ENCODE data around the gene ZXDA. TPM values are rescaled to one million over a fixed set of nuclear protein-coding genes. Genes with fewer than 3 reads are reported as not detected.

The ZXDA gene
- total RNA-seq, 1 experiment from 2014 or later = not detected

GRCh38 chrX:57952320-57952678 lies 42.0 kb upstream of the ZXDA start:
- no peak for DNase-seq
- H4K5ac ChIP-seq (ENCODE audit: insufficient read length, low read depth, low read length) = no peak overlapping the region
- H3K9ac ChIP-seq (ENCODE audit: extremely low read depth, insufficient read length, low read length) = no peak overlapping the region
- no peaks in the 10 kb centered on the region for H3K23me2 ChIP-seq (ENCODE audit: insufficient read length, low read depth, low read length, poor library complexity, severe bottlenecking)
- H3K9me3 Mint-ChIP-seq = peaks cover 91 to 100% of the 10 kb centered on the region in 2 experiments
- H3K4me1 ChIP-seq (ENCODE audit: insufficient read depth, low read length) = no peaks in the 10 kb centered on the region
- H3K4me2 ChIP-seq (ENCODE audit: insufficient read depth, insufficient read length, low read length) = no peak overlapping the region
- no peak overlapping the region for H3T11ph ChIP-seq (ENCODE audit: low read length)
- no peak overlapping the region for H3K27ac Mint-ChIP-seq
- no peaks in the 10 kb centered on the region for H3K27me3 ChIP-seq (ENCODE audit: insufficient read depth, low read length)
- no peak overlapping the region for H2AFZ ChIP-seq (ENCODE audit: low read length)
- H3K4ac ChIP-seq (ENCODE audit: low read depth, low read length) = no peak overlapping the region
- H3K27ac ChIP-seq (ENCODE audit: insufficient read length, low read depth, low read length) = no peak overlapping the region
- no peaks in the 10 kb centered on the region; the same call in 1 of the 2 replicates for H3K27me3 Mint-ChIP-seq (ENCODE audit: low read depth)
- no peak overlapping the region for H3K18ac ChIP-seq (ENCODE audit: insufficient read length, low read depth, low read length)
- H3K9me3 ChIP-seq (ENCODE audit: control insufficient read depth, low read depth, low read length) = peaks cover 40% of the 10 kb centered on the region
- no peak overlapping the region for H2AK5ac ChIP-seq (ENCODE audit: insufficient read length, low read length)
- no peak overlapping the region for H3K14ac ChIP-seq (ENCODE audit: insufficient read depth, low read length)
- H2BK15ac ChIP-seq (ENCODE audit: low read depth, low read length) = no peak overlapping the region
- no peak overlapping the region for H3K23ac ChIP-seq (ENCODE audit: insufficient read length, low read depth, low read length)
- peaks cover 13 to 18% (median 15%) of the 10 kb centered on the region in 3 experiments; a peak in 6 of 7 replicates for H3K36me3 Mint-ChIP-seq (ENCODE audit: insufficient read depth in 1 of 3, low read depth in 3 of 3)
- no peak overlapping the region for H3K4me3 Mint-ChIP-seq
- no peaks in the 10 kb centered on the region for H3K79me1 ChIP-seq (ENCODE audit: insufficient read depth, low read depth, low read length, poor library complexity, severe bottlenecking)
- H3K79me2 ChIP-seq (ENCODE audit: insufficient read depth, low read length) = no peaks in the 10 kb centered on the region
- TF ChIP-seq CTCF (conservative IDR thresholded peaks at IDR 0.05) = no peak
- no CpG with 5 or more reads among the region's 1 CpG for WGBS (ENCODE audit: extremely low coverage, insufficient read length, low lambda C conversion rate)
- H2BK5ac ChIP-seq (ENCODE audit: insufficient read length, low read length) = no peak overlapping the region
- H3K4me1 Mint-ChIP-seq = no peaks in the 10 kb centered on the region
- H2BK120ac ChIP-seq (ENCODE audit: low read depth, low read length, poor library complexity, severe bottlenecking) = no peak overlapping the region
- H4K20me1 ChIP-seq (ENCODE audit: control insufficient read depth, insufficient read depth, insufficient read length) = no peaks in the 10 kb centered on the region
- no peak overlapping the region for H2BK20ac ChIP-seq (ENCODE audit: low read depth, low read length, poor library complexity, severe bottlenecking)
- H4K91ac ChIP-seq (ENCODE audit: insufficient read length, low read depth, low read length) = no peak overlapping the region
- H3K56ac ChIP-seq (ENCODE audit: insufficient read length, low read depth, low read length) = no peak overlapping the region
- H2BK12ac ChIP-seq (ENCODE audit: insufficient read length, low read depth, low read length) = no peak overlapping the region
- H4K8ac ChIP-seq (replicated peaks; ENCODE audit: insufficient read length, low read depth, low read length) = no peak overlapping the region

All from H9 (cell line).